Neuronal stem cell (in vitro differentiated cells): ENCODE results near the gene CSF2.

Experiments
- DNase-seq: peaks from one replicate; pipeline ENCODE4 v3.0.0-alpha.2; 2013; ENCODE audit warnings: low spot score
- H2AFZ ChIP-seq: one replicate; pipeline ENCODE4 v1.6.1; 2013; ENCODE audit warnings: mild to moderate bottlenecking, low read length, inconsistent platforms
- H2AK5ac ChIP-seq: 2 replicates; pipeline ENCODE4 v1.6.1; 2013; ENCODE audit warnings: low read depth, mild to moderate bottlenecking, inconsistent platforms, low read length, moderate library complexity, mixed read lengths
- H2BK120ac ChIP-seq: 2 replicates; pipeline ENCODE4 v1.6.1; 2013; ENCODE audit warnings: low read depth, mild to moderate bottlenecking, inconsistent platforms, low read length, moderate library complexity, mixed read lengths
- H2BK12ac ChIP-seq: one replicate; pipeline ENCODE4 v1.6.1; 2013; ENCODE audit warnings: low read length, inconsistent platforms
- H2BK15ac ChIP-seq: 2 replicates; pipeline ENCODE4 v1.6.1; 2013; ENCODE audit warnings: mild to moderate bottlenecking, low read length, inconsistent platforms, mixed read lengths
- H2BK5ac ChIP-seq: one replicate; pipeline ENCODE4 v1.6.1; 2013; ENCODE audit warnings: inconsistent platforms, mild to moderate bottlenecking, low read length, moderate library complexity
- H3K14ac ChIP-seq: one replicate; pipeline ENCODE4 v1.6.1; 2013; ENCODE audit warnings: low read length, inconsistent platforms
- H3K18ac ChIP-seq: 2 replicates; pipeline ENCODE4 v1.6.1; 2013; ENCODE audit warnings: low read length, inconsistent platforms
- H3K23ac ChIP-seq: 2 replicates; pipeline ENCODE4 v1.6.1; 2013; ENCODE audit warnings: low read depth, mild to moderate bottlenecking, mixed read lengths, low read length, inconsistent platforms; ENCODE audit not compliant: poor library complexity
- H3K27ac ChIP-seq: replicated peaks from 3 replicates; pipeline ENCODE4 v1.5.1; 2013; ENCODE audit warnings: low read length, inconsistent platforms
- H3K27me3 ChIP-seq, 3 experiments: 2 replicates each; pipeline ENCODE4 v1.6.1; 2013; ENCODE audit warnings: low read length in 3 of 3, mild to moderate bottlenecking in 2 of 3, inconsistent platforms in 1 of 3, low read depth in 1 of 3, mixed read lengths in 1 of 3, moderate library complexity in 1 of 3; ENCODE audit not compliant: control insufficient read depth in 3 of 3, insufficient read depth in 3 of 3
- H3K36me3 ChIP-seq, 2 donors: replicated peaks in 1 of 2; 2 replicates each; pipeline ENCODE4 v1.6.1; 2013; ENCODE audit warnings: low read length in 2 of 2; ENCODE audit not compliant: control insufficient read depth in 2 of 2, insufficient read depth in 2 of 2
- H3K4ac ChIP-seq: 2 replicates; pipeline ENCODE4 v1.6.1; 2013; ENCODE audit warnings: inconsistent platforms, mild to moderate bottlenecking, low read length, moderate library complexity
- H3K4me1 ChIP-seq, 2 donors: 1 replicate in 1 of 2; 2 replicates in 1 of 2; pipeline ENCODE4 v1.6.1; 2013; ENCODE audit warnings: low read length in 2 of 2, low read depth in 1 of 2; ENCODE audit not compliant: control insufficient read depth in 2 of 2, insufficient read depth in 1 of 2
- H3K4me2 ChIP-seq: one replicate; pipeline ENCODE4 v1.6.1; 2013; ENCODE audit warnings: mild to moderate bottlenecking, low read length, inconsistent platforms; ENCODE audit not compliant: insufficient read depth, poor library complexity, severe bottlenecking
- H3K4me3 ChIP-seq, 2 donors: 2 replicates each; pipeline ENCODE4 v1.5.1; 2013; ENCODE audit warnings: low read length in 2 of 2, mild to moderate bottlenecking in 2 of 2, inconsistent platforms in 1 of 2, moderate library complexity in 1 of 2
- H3K79me1 ChIP-seq: one replicate; pipeline ENCODE4 v1.6.1; 2013; ENCODE audit warnings: low read depth, mild to moderate bottlenecking, inconsistent platforms, low read length, moderate library complexity
- H3K9ac ChIP-seq: one replicate; pipeline ENCODE4 v1.6.1; 2013; ENCODE audit warnings: mild to moderate bottlenecking, low read depth, low read length, inconsistent platforms; ENCODE audit not compliant: poor library complexity
- H3K9me3 ChIP-seq, 2 donors: replicated peaks in 1 of 2; 2 replicates each; pipeline versions ENCODE3 to v1.6.1; 2013; ENCODE audit warnings: low read length in 2 of 2, mild to moderate bottlenecking in 2 of 2, inconsistent platforms in 1 of 2, low read depth in 1 of 2, mixed read lengths in 1 of 2, moderate library complexity in 1 of 2; ENCODE audit not compliant: control insufficient read depth in 2 of 2, insufficient read depth in 1 of 2
- H4K8ac ChIP-seq: one replicate; pipeline ENCODE4 v1.6.1; 2013; ENCODE audit warnings: low read depth, mild to moderate bottlenecking, inconsistent platforms, low read length, moderate library complexity
- H4K91ac ChIP-seq: one replicate; pipeline ENCODE4 v1.6.1; 2013; ENCODE audit warnings: low read length, low read depth, mild to moderate bottlenecking, inconsistent platforms; ENCODE audit not compliant: poor library complexity
- WGBS, 2 donors: extraction: QIAGEN DNeasy Blood & Tissue Kit; methylation state at CpG; one replicate each; pipeline ENCODE4 v1.1.7; 2013; ENCODE audit warnings: missing lambda C conversion rate in 2 of 2, mixed read lengths in 1 of 2; ENCODE audit not compliant: insufficient read length in 2 of 2, insufficient replicate concordance in 1 of 2; ENCODE audit errors: extremely low coverage in 2 of 2; 5-methylcytosine and 5-hydroxymethylcytosine counted together

CSF2 gene

DNA sequence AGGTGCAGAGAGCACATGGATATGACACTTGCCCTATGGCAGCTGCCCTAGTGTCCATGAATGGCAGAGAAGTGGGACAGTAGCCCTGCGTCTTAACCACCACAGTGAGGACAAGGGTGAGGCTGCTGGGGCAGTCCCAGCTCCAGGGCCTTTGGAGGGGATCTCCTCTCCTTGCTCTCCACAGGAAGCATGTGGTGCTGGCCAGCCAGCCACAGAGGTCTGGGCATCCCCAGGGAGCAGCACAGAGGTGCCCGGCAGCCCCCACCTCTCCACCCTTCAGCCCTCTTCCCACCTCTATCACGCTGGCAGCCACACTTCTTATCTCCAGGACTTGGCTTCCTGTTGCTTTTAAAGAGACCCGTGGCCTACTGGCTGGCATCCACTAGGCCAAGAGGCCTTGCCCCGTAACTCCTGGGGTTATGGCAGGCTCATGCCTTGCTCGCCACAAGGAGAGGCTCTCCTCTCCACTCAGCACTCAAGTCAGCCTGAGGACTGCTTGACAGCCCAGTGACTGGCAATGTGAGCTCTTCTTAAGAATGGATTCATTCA lies 21.9 kb downstream of the CSF2 start:
- Histone ChIP-seq H3K79me1 (no peaks in the 10 kb centered on the region), H4K8ac (no peak overlapping the region), H2BK120ac (no peak overlapping the region), H2AK5ac (no peak overlapping the region), H3K9me3 (no peaks in the 10 kb centered on the region), H2BK5ac (peak overlapping the region; percentile 0), H3K36me3 (no peaks in the 10 kb centered on the region), H3K4me1 (no peaks in the 10 kb centered on the region), H3K27ac (no peak overlapping the region), H3K27me3 (no peaks in the 10 kb centered on the region), H3K9ac (peak overlapping the region; percentile 1), H3K4ac (no peak overlapping the region), H3K14ac (no peak overlapping the region), H3K18ac (no peak overlapping the region), H2BK15ac (no peak overlapping the region), H3K23ac (no peak overlapping the region), H3K4me2 (no peak overlapping the region), H2BK12ac (no peak overlapping the region), H4K91ac (no peak overlapping the region), H2AFZ (no peak overlapping the region), H3K4me3 (no peak overlapping the region)
- WGBS, 2 donors, result no CpG with 5 or more reads among the region's 6 CpGs
- DNase-seq, result no peak

DNA sequence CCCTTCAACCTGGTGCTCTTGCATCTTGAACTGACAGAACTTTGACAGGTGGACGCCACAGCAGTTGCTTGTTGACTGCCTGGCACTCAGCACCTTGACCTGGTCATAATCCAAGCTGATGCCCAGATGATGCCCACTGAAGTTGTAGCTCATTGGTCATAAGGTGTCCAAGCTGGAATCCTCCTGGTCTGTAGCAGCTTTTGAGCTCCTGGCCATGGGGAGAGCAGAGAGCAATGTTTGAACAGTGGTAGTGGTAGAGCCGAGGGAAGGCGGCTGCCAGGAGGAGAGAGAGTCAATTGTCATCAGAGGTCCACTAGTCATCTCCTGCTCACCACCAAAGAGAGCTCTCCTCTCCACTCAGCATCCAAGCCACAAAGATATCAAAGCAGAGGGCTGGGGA lies 23.3 kb downstream of the CSF2 start:
- Histone ChIP-seq H3K36me3 (no peaks in the 10 kb centered on the region), H3K9me3 (no peaks in the 10 kb centered on the region), H3K79me1 (no peaks in the 10 kb centered on the region), H2BK5ac (no peak overlapping the region), H3K4me2 (no peak overlapping the region), H3K27me3 (no peaks in the 10 kb centered on the region), H3K4me3 (no peak overlapping the region), H3K27ac (no peak overlapping the region), H2BK12ac (no peak overlapping the region), H2BK15ac (no peak overlapping the region), H2AK5ac (no peak overlapping the region), H3K23ac (no peak overlapping the region), H3K14ac (no peak overlapping the region), H3K9ac (no peak overlapping the region), H3K18ac (no peak overlapping the region), H2AFZ (no peak overlapping the region), H3K4ac (no peak overlapping the region), H4K91ac (no peak overlapping the region), H3K4me1 (no peaks in the 10 kb centered on the region), H4K8ac (no peak overlapping the region), H2BK120ac (no peak overlapping the region)
- DNase-seq, result no peak
- no CpG with 5 or more reads among the region's 3 CpGs for WGBS, 2 donors

DNA sequence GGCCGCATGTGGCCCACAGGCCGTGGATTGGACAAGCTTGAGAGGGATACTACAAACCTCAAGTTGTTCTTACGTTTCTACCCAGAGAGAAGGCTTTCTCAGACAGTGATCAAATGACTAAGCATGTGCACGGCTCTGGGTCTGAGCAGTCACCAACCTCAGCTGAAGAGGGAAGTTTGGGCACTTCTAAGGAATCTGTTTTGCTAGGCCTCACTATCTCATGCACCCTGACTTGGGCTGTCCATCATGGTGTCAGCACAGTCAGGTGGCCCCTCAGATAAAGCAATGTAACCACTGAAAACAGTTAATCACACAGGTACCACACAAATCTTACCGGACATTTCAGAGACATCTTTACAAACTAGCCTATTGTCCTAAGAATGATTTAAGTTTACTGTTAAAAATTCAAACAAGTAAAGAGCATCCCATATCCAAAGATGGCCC lies 24.6 kb downstream of the CSF2 start:
- Histone ChIP-seq H3K79me1 (no peaks in the 10 kb centered on the region), H3K27me3 (no peaks in the 10 kb centered on the region), H4K91ac (no peak overlapping the region), H2BK5ac (no peak overlapping the region), H2BK12ac (no peak overlapping the region), H3K4ac (no peak overlapping the region), H2BK120ac (no peak overlapping the region), H3K4me2 (no peak overlapping the region), H4K8ac (no peak overlapping the region), H3K4me3 (no peak overlapping the region), H3K18ac (no peak overlapping the region), H3K9me3 (no peaks in the 10 kb centered on the region), H2AK5ac (no peak overlapping the region), H2AFZ (no peak overlapping the region), H2BK15ac (no peak overlapping the region), H3K9ac (no peak overlapping the region), H3K23ac (no peak overlapping the region), H3K36me3 (no peaks in the 10 kb centered on the region), H3K4me1 (no peaks in the 10 kb centered on the region), H3K27ac (no peak overlapping the region), H3K14ac (no peak overlapping the region)
- no CpG with 5 or more reads among the region's 5 CpGs for WGBS, 2 donors
- no peak for DNase-seq

DNA sequence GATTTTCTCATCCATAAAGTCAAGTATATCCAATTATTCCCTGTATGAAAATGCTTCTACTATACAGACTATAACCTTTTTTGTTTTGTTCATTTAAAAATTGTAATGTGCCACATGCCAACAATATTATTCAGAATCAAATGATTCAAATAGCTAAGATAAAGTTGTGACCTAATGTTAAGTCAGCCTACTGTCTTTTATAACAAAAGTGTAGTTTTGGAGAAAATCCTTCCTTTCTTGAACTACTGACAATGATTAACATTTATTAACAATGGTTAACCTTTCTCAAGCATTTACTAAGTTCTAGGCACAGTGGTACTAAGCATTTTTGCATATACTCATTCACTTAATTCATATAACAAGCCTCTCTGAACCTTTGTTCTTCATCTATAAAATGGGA lies 25.0 kb downstream of the CSF2 start:
- Histone ChIP-seq H2AK5ac (no peak overlapping the region), H3K9ac (no peak overlapping the region), H3K9me3 (no peaks in the 10 kb centered on the region), H3K27ac (no peak overlapping the region), H3K79me1 (no peaks in the 10 kb centered on the region), H2BK15ac (no peak overlapping the region), H3K23ac (no peak overlapping the region), H4K8ac (no peak overlapping the region), H3K4me2 (no peak overlapping the region), H3K27me3 (no peaks in the 10 kb centered on the region), H3K4me1 (no peaks in the 10 kb centered on the region), H2BK12ac (no peak overlapping the region), H2BK120ac (no peak overlapping the region), H3K14ac (no peak overlapping the region), H2BK5ac (no peak overlapping the region), H3K4ac (no peak overlapping the region), H3K4me3 (no peak overlapping the region), H3K18ac (no peak overlapping the region), H3K36me3 (no peaks in the 10 kb centered on the region), H2AFZ (no peak overlapping the region), H4K91ac (no peak overlapping the region)
- DNase-seq, result no peak
